Activated naive CD8-positive, alpha-beta T cell treated with anti-CD3 and anti-CD28 coated beads for 36 hours (primary cell): ENCODE data around the gene FHL2. TPM values are rescaled to one million over a fixed set of nuclear protein-coding genes. Genes with fewer than 3 reads are reported as not detected.
A peak's percentile ranks its signal among the peaks of the same experiment; 100 is the strongest.

Experiments used
- DNase-seq: peaks from one replicate; pipeline ENCODE4 v3.0.0; 2021
- H3K27ac Mint-ChIP-seq: one replicate; pipeline ENCODE4 v1.8.0; 2022; ENCODE audit warnings: mild to moderate bottlenecking, moderate library complexity, mixed read lengths
- H3K27me3 Mint-ChIP-seq: one replicate; pipeline ENCODE4 v1.8.0; 2022; ENCODE audit warnings: mild to moderate bottlenecking, mixed read lengths
- H3K36me3 Mint-ChIP-seq: one replicate; pipeline ENCODE4 v1.8.0; 2021; ENCODE audit warnings: mild to moderate bottlenecking, mixed read lengths
- H3K4me1 Mint-ChIP-seq: one replicate; pipeline ENCODE4 v1.8.0; 2021; ENCODE audit warnings: mixed read lengths
- H3K4me3 Mint-ChIP-seq: one replicate; pipeline ENCODE4 v1.8.0; 2022; ENCODE audit warnings: mild to moderate bottlenecking, moderate library complexity, mixed read lengths
- H3K9me3 Mint-ChIP-seq: one replicate; pipeline ENCODE4 v1.8.0; 2022; ENCODE audit warnings: mixed read lengths
- total RNA-seq, 2 experiments: library from RNA; stranded (reverse); gene quantifications; one replicate each; pipeline ENCODE4 v1.2.3, GENCODE V29; 2021

Gene FHL2
- total RNA-seq, 2 experiments from 2014 or later: 4.7 to 5.1 TPM

- H3K4me1 Mint-ChIP-seq: peaks cover 8% of the 10 kb centered on the region
- H3K27me3 Mint-ChIP-seq: peaks cover 53% of the 10 kb centered on the region
- no peak for DNase-seq
- H3K36me3 Mint-ChIP-seq: no peaks in the 10 kb centered on the region
- no peak overlapping the region for H3K27ac Mint-ChIP-seq
- H3K4me3 Mint-ChIP-seq: no peak overlapping the region
- no peaks in the 10 kb centered on the region for H3K9me3 Mint-ChIP-seq
Measured at GRCh38 chr2:105409717-105410116, 10.9 kb upstream of the FHL2 start.

- Mint-ChIP-seq H3K4me3 (no peak overlapping the region), H3K9me3 (no peaks in the 10 kb centered on the region), H3K27ac (no peak overlapping the region), H3K36me3 (no peaks in the 10 kb centered on the region), H3K27me3 (peaks cover 39% of the 10 kb centered on the region), H3K4me1 (peaks cover 8% of the 10 kb centered on the region)
- no peak for DNase-seq
Measured at GRCh38 chr2:105407946-105408743, 9.3 kb upstream of the FHL2 start.

GRCh38 chr2:105406221-105406620, 7.4 kb upstream of the FHL2 start:
- peaks cover 28% of the 10 kb centered on the region for H3K27me3 Mint-ChIP-seq
- H3K9me3 Mint-ChIP-seq: no peaks in the 10 kb centered on the region
- H3K4me1 Mint-ChIP-seq: no peaks in the 10 kb centered on the region
- no peak overlapping the region for H3K27ac Mint-ChIP-seq
- H3K36me3 Mint-ChIP-seq: no peaks in the 10 kb centered on the region
- H3K4me3 Mint-ChIP-seq: no peak overlapping the region
- no peak for DNase-seq

- no peak for DNase-seq
- Mint-ChIP-seq H3K4me1 (no peaks in the 10 kb centered on the region), H3K36me3 (no peaks in the 10 kb centered on the region), H3K27ac (no peak overlapping the region), H3K4me3 (no peak overlapping the region), H3K27me3 (peaks cover 25% of the 10 kb centered on the region), H3K9me3 (no peaks in the 10 kb centered on the region)
Measured at GRCh38 chr2:105405291-105405690, 6.4 kb upstream of the FHL2 start.

- Mint-ChIP-seq H3K9me3 (no peaks in the 10 kb centered on the region), H3K4me1 (no peaks in the 10 kb centered on the region), H3K36me3 (no peaks in the 10 kb centered on the region), H3K27ac (no peak overlapping the region), H3K27me3 (peaks cover 26% of the 10 kb centered on the region), H3K4me3 (no peak overlapping the region)
- DNase-seq: no peak
Measured at GRCh38 chr2:105404736-105405135, 5.9 kb upstream of the FHL2 start.

- Mint-ChIP-seq H3K36me3 (no peaks in the 10 kb centered on the region), H3K27me3 (peaks cover 26% of the 10 kb centered on the region), H3K9me3 (no peaks in the 10 kb centered on the region), H3K4me3 (no peak overlapping the region), H3K4me1 (no peaks in the 10 kb centered on the region), H3K27ac (no peak overlapping the region)
- DNase-seq: no peak
Measured at GRCh38 chr2:105403783-105404698, 5.2 kb upstream of the FHL2 start.

GRCh38 chr2:105403241-105403782, 4.5 kb upstream of the FHL2 start:
- Mint-ChIP-seq H3K36me3 (no peaks in the 10 kb centered on the region), H3K4me3 (no peak overlapping the region), H3K9me3 (no peaks in the 10 kb centered on the region), H3K27me3 (peaks cover 23% of the 10 kb centered on the region), H3K27ac (no peak overlapping the region), H3K4me1 (no peaks in the 10 kb centered on the region)
- no peak for DNase-seq

- no peaks in the 10 kb centered on the region for H3K36me3 Mint-ChIP-seq
- H3K4me1 Mint-ChIP-seq: no peaks in the 10 kb centered on the region
Measured at GRCh38 chr2:105402809-105403208, 4.0 kb upstream of the FHL2 start.

GRCh38 chr2:105401867-105402266, 3.0 kb upstream of the FHL2 start:
- DNase-seq: no peak
- H3K27me3 Mint-ChIP-seq: peaks cover 24% of the 10 kb centered on the region

More at GRCh38 chr2:105402809-105403208, 4.0 kb upstream of the FHL2 start:
- no peak overlapping the region for H3K4me3 Mint-ChIP-seq
- no peak overlapping the region for H3K27ac Mint-ChIP-seq
- DNase-seq: no peak
- no peaks in the 10 kb centered on the region for H3K9me3 Mint-ChIP-seq
- peaks cover 24% of the 10 kb centered on the region for H3K27me3 Mint-ChIP-seq

GRCh38 chr2:105400138-105400540, 1.3 kb upstream of the FHL2 start:
- H3K27me3 Mint-ChIP-seq: peaks cover 17% of the 10 kb centered on the region
- no peaks in the 10 kb centered on the region for H3K9me3 Mint-ChIP-seq
- peaks cover 2% of the 10 kb centered on the region for H3K36me3 Mint-ChIP-seq
- DNase-seq: no peak
- no peak overlapping the region for H3K4me3 Mint-ChIP-seq
- no peak overlapping the region for H3K27ac Mint-ChIP-seq
- peaks cover 11% of the 10 kb centered on the region for H3K4me1 Mint-ChIP-seq

More at GRCh38 chr2:105401867-105402266, 3.0 kb upstream of the FHL2 start:
- Mint-ChIP-seq H3K9me3 (no peaks in the 10 kb centered on the region), H3K27ac (no peak overlapping the region), H3K4me3 (no peak overlapping the region), H3K36me3 (no peaks in the 10 kb centered on the region), H3K4me1 (peaks cover 6% of the 10 kb centered on the region)

GRCh38 chr2:105399207-105399861, 483 bp upstream of the FHL2 start:
- Mint-ChIP-seq H3K27ac (no peak overlapping the region), H3K4me3 (no peak overlapping the region), H3K4me1 (peaks cover 11% of the 10 kb centered on the region), H3K9me3 (no peaks in the 10 kb centered on the region), H3K27me3 (peaks cover 17% of the 10 kb centered on the region), H3K36me3 (peaks cover 2% of the 10 kb centered on the region)
- no peak for DNase-seq

GRCh38 chr2:105397953-105398335, 907 bp downstream of the FHL2 start:
- H3K4me3 Mint-ChIP-seq: peak overlapping the region; percentile 81
- peaks cover 11% of the 10 kb centered on the region for H3K4me1 Mint-ChIP-seq
- DNase-seq: no peak
- no peaks in the 10 kb centered on the region for H3K9me3 Mint-ChIP-seq
- peak overlapping the region; percentile 40 for H3K27ac Mint-ChIP-seq
- H3K27me3 Mint-ChIP-seq: peaks cover 17% of the 10 kb centered on the region
- H3K36me3 Mint-ChIP-seq: peaks cover 2% of the 10 kb centered on the region

- H3K9me3 Mint-ChIP-seq: no peaks in the 10 kb centered on the region
- no peak overlapping the region for H3K4me3 Mint-ChIP-seq
- no peak for DNase-seq
- H3K27ac Mint-ChIP-seq: no peak overlapping the region
- peaks cover 11% of the 10 kb centered on the region for H3K4me1 Mint-ChIP-seq
- peaks cover 2% of the 10 kb centered on the region for H3K36me3 Mint-ChIP-seq
- H3K27me3 Mint-ChIP-seq: peaks cover 17% of the 10 kb centered on the region
Measured at GRCh38 chr2:105397025-105397722, 1.7 kb downstream of the FHL2 start.

- Mint-ChIP-seq H3K4me1 (peaks cover 11% of the 10 kb centered on the region), H3K27ac (no peak overlapping the region), H3K27me3 (peaks cover 13% of the 10 kb centered on the region), H3K9me3 (no peaks in the 10 kb centered on the region), H3K4me3 (no peak overlapping the region), H3K36me3 (peaks cover 2% of the 10 kb centered on the region)
- peak; percentile 57 for DNase-seq
Measured at GRCh38 chr2:105396254-105397024, 2.4 kb downstream of the FHL2 start.
